HepG2 (cell line): ENCODE results near the gene REM2. TPM values are rescaled to one million over a fixed set of nuclear protein-coding genes. Genes with fewer than 3 reads are reported as not detected.

ENCODE experiments used
- DMTF1 ChIP-seq: sonication (generic); formaldehyde crosslinking; IDR thresholded peaks from 2 replicates; pipeline ENCODE4 v1.4.0; 2020; ENCODE audit warnings: mild to moderate bottlenecking, missing genetic modification reagents
- ETV6 ChIP-seq: sonication (generic); formaldehyde crosslinking; conservative IDR thresholded peaks from 2 replicates; pipeline ENCODE4 v1.4.0; 2020; ENCODE audit warnings: missing genetic modification reagents
- FOXJ3 ChIP-seq: sonication (generic); formaldehyde crosslinking; IDR thresholded peaks from 2 replicates; pipeline ENCODE4 v1.4.0; 2020; ENCODE audit warnings: missing genetic modification reagents, mild to moderate bottlenecking, borderline replicate concordance
- IKZF5 ChIP-seq: IDR thresholded peaks from 2 replicates; pipeline ENCODE4 v1.6.1; 2018; ENCODE audit warnings: missing genetic modification reagents, mild to moderate bottlenecking, missing compliant biosample characterization
- ISX ChIP-seq: sonication (generic); formaldehyde crosslinking; conservative IDR thresholded peaks from 2 replicates; pipeline ENCODE4 v1.5.0; 2020; ENCODE audit warnings: missing genetic modification reagents
- JUND ChIP-seq: sonication (generic); formaldehyde crosslinking; IDR thresholded peaks from 2 replicates; pipeline ENCODE4 v1.8.0; 2022; ENCODE audit warnings: mild to moderate bottlenecking, missing genetic modification reagents
- NBN ChIP-seq: fragments of 450-650 bp; conservative IDR thresholded peaks from 2 replicates; pipeline ENCODE4 v1.6.1; 2017
- NCOA5 ChIP-seq: sonication (generic); formaldehyde crosslinking; IDR thresholded peaks from 2 replicates; pipeline ENCODE4 v1.4.0; 2020; ENCODE audit warnings: missing genetic modification reagents
- NFATC3 ChIP-seq: sonication (generic); formaldehyde crosslinking; IDR thresholded peaks from 2 replicates; pipeline ENCODE4 v1.5.1; 2020; ENCODE audit warnings: mild to moderate bottlenecking, missing genetic modification reagents
- NR2F6 ChIP-seq, 2 experiments: IDR thresholded peaks; 2 replicates each; pipeline ENCODE4 v1.6.1; 2016; ENCODE audit warnings: antibody characterized with exemption in 1 of 2, mild to moderate bottlenecking in 1 of 2
- POGZ ChIP-seq: sonication (generic); formaldehyde crosslinking; IDR thresholded peaks from 2 replicates; pipeline ENCODE4 v1.4.0; 2020; ENCODE audit warnings: mild to moderate bottlenecking, missing genetic modification reagents
- PPARG ChIP-seq: conservative IDR thresholded peaks from 2 replicates; pipeline ENCODE4 v1.6.1; 2016; ENCODE audit warnings: missing biosample characterization, missing genetic modification reagents
- SNRNP70 ChIP-seq: fragments of 200-400 bp; formaldehyde crosslinking; IDR thresholded peaks from 2 replicates; pipeline ENCODE4 v1.6.1; 2017; ENCODE audit warnings: mild to moderate bottlenecking, low read depth, low read length, moderate library complexity
- ZFAT ChIP-seq: sonication (generic); formaldehyde crosslinking; conservative IDR thresholded peaks from 2 replicates; pipeline ENCODE4 v1.8.1; 2023; ENCODE audit warnings: missing genetic modification reagents, inconsistent platforms
- ZNF205 ChIP-seq: IDR thresholded peaks from 2 replicates; pipeline ENCODE4 v1.6.1; 2018; ENCODE audit warnings: missing biosample characterization, missing genetic modification reagents
- ZNF280D ChIP-seq: sonication (generic); formaldehyde crosslinking; IDR thresholded peaks from 2 replicates; pipeline ENCODE4 v1.5.1; 2020; ENCODE audit warnings: mild to moderate bottlenecking, missing genetic modification reagents
- ZNF331 ChIP-seq: sonication (generic); formaldehyde crosslinking; IDR thresholded peaks from 2 replicates; pipeline ENCODE4 v1.4.0; 2020; ENCODE audit warnings: missing genetic modification reagents
- ZNF562 ChIP-seq: sonication (generic); formaldehyde crosslinking; IDR thresholded peaks from 2 replicates; pipeline ENCODE4 v1.8.0; 2022; ENCODE audit warnings: missing genetic modification reagents, borderline replicate concordance
- ZNF639 ChIP-seq: conservative IDR thresholded peaks from 2 replicates; pipeline ENCODE4 v1.6.1; 2018; ENCODE audit warnings: missing genetic modification reagents
- ZNF703 ChIP-seq: sonication (generic); formaldehyde crosslinking; IDR thresholded peaks from 2 replicates; pipeline ENCODE4 v1.5.1; 2020; ENCODE audit warnings: missing genetic modification reagents, mild to moderate bottlenecking, moderate library complexity, borderline replicate concordance
- ZSCAN29 ChIP-seq: sonication (generic); formaldehyde crosslinking; conservative IDR thresholded peaks from 2 replicates; pipeline ENCODE4 v1.4.0; 2020; ENCODE audit warnings: mild to moderate bottlenecking, missing genetic modification reagents
- polyA plus RNA-seq, 8 experiments: library from polyadenylated mRNA; depleted of rRNA in 3 of 8; stranded (reverse) in 7 of 8; unstranded in 1 of 8; fragments of >200 nt; fragmentation: Illumina TruSeq in 4 of 8; extraction: Trizol in 4 of 8; gene quantifications; 2 replicates each; pipeline versions ENCODE4 v1.2.1 to v1.2.3, GENCODE V29; 2011 to 2016; ENCODE audit warnings: low read depth in 4 of 8, missing spikeins in 1 of 8, mixed read lengths in 1 of 8; ENCODE audit not compliant: insufficient read depth in 1 of 8
- total RNA-seq, 5 experiments: library from RNA; depleted of rRNA; stranded (reverse); fragments of >200 nt; fragmentation: Illumina TruSeq; extraction: Trizol; gene quantifications; 2 replicates each; pipeline ENCODE4 v1.2.3, GENCODE V29; 2016; ENCODE audit warnings: low read depth in 1 of 5

Gene REM2
- total and polyA plus RNA-seq, 2 of the 13 experiments (the other 11 are each of a cell fraction or from before 2014, with no cell fraction given) = 0.20 TPM; not detected in 1

- TF ChIP-seq ZFAT (CRISPR knock-in tag) = no peak
- peak; percentile 95 for TF ChIP-seq FOXJ3 (CRISPR knock-in tag)
- TF ChIP-seq PPARG = peak; percentile 91
- TF ChIP-seq ZNF639 = peak; percentile 88
- peak; percentile 76 for TF ChIP-seq NR2F6 (IDR thresholded peaks at IDR 0.05)
- peak; percentile 86 for TF ChIP-seq NR2F6 (CRISPR knock-in tag; IDR thresholded peaks at IDR 0.05)
- TF ChIP-seq ZNF703 (CRISPR knock-in tag) = no peak; the same call in 1 of the 2 replicates
- no peak; the same call in 1 of the 2 replicates for TF ChIP-seq DMTF1 (CRISPR knock-in tag)
- peak; percentile 96 for TF ChIP-seq ZNF205
- TF ChIP-seq NFATC3 (CRISPR knock-in tag) = peak; percentile 87
- peak; percentile 70; the same call in 1 of the 2 replicates for TF ChIP-seq JUND
- TF ChIP-seq ZSCAN29 (CRISPR knock-in tag) = peak; percentile 97
- no peak for TF ChIP-seq NCOA5
- TF ChIP-seq ZNF562 = peak; percentile 49; the same call in 1 of the 2 replicates
- TF ChIP-seq POGZ = peak; percentile 97
- no peak for TF ChIP-seq SNRNP70
- TF ChIP-seq IKZF5 (CRISPR knock-in tag) = peak; percentile 98
- TF ChIP-seq ZNF280D (CRISPR knock-in tag) = peak; percentile 98
- TF ChIP-seq ISX (CRISPR knock-in tag) = peak; percentile 93; the same call in 1 of the 2 replicates
- no peak for TF ChIP-seq NBN
- peak; percentile 77 for TF ChIP-seq ETV6 (CRISPR knock-in tag)
- peak; percentile 99 for TF ChIP-seq ZNF331
Measured at GRCh38 chr14:22929104-22929960, 46.3 kb downstream of the REM2 start, which contains the start of gene PRMT5 (continued).
